HG02885 (cell line): Measurements from ENCODE around the gene FEM1B.
A peak's percentile ranks its signal among the peaks of the same experiment; 100 is the strongest.

ENCODE experiments used
- ATAC-seq: cut with Tn5 transposase; IDR thresholded peaks from one replicate; pipeline ENCODE4 v1.9.1; 2021; ENCODE audit warnings: mild to moderate bottlenecking; ENCODE audit not compliant: unreplicated experiment, poor library complexity

Gene FEM1B

DNA sequence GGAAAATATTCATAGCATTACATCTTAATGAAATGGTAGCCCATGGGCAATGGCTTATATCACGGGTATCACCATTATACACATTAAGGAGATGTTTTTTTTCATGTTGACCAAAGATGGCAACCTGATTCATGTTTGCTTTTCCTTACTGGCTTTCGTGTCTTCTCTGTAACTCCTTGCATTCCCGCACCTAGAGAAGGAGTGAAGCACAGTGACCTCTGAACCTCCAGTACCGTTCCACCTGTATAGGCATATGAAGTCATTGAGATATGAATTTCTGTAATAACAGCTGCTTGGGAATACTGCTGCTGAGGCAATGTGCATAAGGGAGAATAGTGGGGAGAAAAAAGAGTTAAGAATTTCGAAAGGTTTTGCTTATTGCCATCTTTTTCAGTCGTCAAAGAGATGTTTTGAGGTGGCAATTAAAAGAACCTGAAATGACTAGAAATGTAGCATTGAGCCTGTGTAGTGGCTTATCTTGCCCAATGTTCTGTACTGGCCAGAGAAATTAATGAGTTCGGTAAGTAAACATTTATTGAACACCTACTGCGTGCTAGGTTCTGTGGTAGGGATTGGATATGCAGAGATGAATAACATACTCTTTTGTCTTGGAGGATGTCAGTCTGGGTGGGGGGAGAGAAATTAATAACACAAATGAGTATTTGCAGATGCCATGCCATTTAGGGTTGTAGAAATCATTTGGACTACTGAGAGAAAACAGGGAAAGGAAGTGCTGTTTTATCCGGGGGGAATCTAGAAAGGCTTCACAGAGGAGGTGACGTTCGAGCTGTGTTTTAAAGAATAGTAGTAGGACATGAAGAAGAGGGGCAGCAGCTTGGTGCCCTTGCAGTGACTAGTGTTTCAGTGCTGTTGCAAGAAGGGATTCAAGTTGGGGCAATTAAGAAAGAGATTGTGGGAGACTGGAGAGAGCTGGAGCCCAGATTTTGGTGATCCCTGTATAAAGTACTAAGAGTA, 2.5 kb downstream of the FEM1B start:
- no peak for ATAC-seq

DNA sequence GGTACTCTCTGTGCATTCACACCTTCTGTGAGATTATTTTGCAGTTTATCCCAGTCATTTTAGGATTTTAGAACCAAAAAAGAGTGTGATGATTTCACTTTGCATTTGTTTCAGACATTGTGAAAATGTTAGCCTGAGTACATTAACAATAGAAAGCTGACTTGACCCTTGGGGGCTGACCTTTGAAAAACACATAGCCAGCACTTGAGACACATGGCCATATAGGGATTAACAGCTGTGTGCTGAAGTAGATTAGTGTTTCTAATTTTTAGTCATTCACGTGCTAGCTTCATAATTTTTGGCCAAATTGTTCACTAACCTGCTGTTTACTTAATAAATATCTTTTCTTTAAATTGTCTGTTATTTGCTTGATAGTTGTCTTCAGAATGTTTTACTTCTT, 3.5 kb downstream of the FEM1B start:
- ATAC-seq: no peak

DNA sequence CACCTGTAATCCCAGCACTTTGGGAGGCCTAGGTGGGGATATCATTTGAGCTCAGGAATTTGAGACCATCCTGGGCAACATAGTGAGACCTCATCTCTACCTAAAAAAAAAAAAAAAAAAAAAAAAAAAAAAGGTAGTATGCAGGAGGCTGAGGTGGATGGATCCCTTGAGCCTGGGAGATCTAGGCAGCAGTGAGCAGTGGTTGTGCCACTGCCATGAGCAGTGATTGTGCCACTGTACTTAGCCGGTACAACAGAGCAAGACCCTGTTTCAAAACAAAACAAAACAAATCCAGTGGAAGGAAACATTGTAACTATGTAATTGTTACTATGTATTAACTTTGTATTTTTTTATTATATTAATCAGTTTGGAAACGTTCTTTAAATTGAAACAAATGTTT, 5.9 kb downstream of the FEM1B start:
- no peak for ATAC-seq

DNA sequence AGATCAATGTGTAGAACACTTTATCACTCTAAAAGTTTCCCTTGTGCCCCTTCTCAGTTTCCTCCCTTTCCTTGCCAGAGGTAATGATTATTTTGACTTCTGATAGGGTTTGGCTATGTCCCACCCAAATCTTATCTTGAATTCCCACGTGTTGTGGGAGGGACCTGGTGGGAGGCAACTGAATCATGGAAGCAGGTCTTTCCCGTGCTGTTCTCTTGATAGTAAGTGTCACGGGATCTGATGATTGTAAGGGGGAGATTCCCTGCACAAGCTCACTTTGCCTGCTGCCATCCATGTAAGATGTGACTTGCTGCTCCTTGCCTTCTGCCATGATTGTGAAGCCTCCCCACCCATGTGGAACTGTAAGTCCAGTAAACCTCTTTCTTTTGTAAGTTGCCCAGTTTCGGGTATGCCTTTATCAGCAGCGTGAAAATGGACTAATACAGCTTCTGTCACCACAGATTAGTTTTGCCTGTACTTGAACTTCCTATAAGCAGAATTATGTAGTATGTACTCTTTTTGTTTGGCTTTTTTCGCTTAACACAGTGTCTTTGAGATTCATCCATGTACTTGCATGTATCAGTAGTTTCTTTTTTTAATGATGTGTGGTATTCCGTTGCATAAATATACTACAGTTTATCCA, 7.2 kb downstream of the FEM1B start:
- no peak for ATAC-seq

DNA sequence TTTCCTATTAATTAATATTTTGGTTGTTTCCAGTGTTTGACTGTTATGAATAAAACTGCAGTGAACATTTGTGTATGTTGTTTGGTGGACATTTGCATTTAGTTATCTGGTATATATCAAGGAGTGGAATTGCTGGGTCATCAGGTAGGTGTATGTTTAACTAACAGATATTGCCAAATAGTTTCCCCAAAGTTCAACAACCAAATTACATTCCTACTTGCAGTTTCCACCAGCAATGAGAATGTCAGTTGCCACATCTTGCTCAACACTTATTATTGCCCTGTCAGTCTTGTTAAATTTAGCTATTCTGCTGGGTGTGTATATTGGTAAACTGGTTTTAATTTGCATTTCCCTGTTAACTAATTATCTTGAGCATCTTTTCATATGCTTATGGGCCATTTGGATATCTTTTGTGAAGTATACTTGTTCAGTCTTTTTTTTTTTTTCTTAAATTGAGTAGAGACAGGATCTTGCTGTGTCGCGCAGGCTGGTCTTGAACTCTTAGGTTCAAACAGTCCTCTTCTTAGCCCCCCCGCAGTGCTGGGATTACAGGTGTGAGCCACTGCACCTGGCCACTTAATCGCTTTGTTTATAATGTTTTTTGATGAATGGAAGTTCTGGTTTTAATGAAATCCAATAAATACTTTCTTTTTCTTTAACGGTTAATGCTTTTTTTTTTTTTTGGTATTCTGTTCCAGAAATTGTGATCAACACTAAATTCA, 7.9 kb downstream of the FEM1B start:
- no peak for ATAC-seq

DNA sequence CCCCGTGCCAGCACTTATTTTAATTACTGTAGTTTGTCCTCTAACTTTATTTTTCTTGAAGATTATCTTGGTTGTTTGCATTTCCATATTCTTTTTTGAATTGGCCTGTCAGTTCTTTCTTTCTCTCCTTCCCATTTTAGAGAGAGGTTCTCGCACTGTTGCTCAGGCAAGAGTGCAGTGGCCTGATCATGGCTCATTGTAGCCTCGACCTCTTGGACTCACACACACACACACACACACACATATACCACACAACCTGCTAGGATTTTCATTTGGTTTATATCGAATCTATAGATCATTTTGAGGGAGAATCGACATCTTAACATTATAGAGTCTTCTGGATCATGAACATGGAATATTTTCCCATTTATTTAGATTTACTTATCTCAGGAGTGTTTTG, 8.7 kb downstream of the FEM1B start:
- no peak for ATAC-seq

DNA sequence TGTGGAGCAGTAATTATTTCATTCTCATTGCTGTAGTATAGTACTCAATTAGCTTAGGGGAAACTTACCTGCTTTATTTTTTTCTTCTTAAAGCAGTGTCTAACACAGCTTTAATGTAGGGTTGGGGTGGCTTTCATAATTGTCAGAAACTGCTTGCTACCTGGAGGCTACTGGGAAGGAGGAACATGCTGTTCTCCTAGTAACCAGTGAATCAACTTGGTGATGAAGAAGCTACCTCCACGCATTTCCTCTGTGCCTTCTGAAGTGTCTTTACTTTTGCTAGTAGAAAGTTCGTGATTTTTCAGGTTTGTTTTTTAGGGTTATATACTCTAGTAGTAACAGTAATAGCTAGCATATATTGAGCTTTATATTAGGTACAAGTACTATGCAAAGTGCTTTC, 11.5 kb downstream of the FEM1B start:
- no peak for ATAC-seq

DNA sequence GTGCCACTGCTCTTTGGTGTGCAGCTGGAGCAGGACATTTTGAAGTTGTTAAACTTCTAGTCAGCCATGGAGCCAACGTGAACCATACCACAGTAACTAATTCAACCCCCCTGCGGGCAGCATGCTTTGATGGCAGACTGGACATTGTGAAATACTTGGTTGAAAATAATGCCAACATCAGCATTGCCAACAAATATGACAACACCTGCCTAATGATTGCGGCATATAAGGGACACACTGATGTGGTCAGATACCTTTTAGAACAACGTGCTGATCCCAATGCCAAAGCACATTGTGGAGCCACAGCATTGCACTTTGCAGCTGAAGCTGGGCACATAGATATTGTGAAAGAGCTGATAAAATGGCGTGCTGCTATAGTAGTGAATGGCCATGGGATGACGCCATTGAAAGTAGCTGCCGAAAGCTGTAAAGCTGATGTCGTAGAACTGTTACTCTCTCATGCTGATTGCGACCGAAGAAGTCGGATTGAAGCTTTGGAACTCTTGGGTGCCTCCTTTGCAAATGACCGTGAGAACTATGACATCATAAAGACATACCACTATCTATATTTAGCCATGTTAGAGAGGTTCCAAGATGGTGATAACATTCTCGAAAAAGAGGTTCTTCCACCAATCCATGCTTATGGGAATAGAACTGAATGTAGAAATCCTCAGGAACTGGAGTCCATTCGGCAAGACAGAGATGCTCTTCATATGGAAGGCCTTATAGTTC, 12.2 kb downstream of the FEM1B start:
- no peak for ATAC-seq

DNA sequence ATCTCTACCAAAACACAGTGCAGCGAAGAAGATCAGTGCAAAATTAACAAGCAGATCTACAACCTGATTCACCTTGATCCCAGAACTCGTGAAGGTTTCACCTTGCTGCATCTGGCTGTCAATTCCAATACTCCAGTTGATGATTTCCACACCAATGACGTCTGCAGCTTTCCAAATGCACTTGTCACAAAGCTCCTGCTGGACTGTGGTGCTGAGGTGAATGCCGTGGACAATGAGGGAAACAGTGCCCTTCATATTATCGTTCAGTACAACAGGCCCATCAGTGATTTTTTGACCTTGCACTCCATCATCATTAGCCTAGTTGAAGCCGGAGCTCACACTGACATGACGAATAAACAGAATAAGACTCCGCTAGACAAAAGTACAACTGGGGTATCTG, 13.2 kb downstream of the FEM1B start:
- no peak for ATAC-seq

DNA sequence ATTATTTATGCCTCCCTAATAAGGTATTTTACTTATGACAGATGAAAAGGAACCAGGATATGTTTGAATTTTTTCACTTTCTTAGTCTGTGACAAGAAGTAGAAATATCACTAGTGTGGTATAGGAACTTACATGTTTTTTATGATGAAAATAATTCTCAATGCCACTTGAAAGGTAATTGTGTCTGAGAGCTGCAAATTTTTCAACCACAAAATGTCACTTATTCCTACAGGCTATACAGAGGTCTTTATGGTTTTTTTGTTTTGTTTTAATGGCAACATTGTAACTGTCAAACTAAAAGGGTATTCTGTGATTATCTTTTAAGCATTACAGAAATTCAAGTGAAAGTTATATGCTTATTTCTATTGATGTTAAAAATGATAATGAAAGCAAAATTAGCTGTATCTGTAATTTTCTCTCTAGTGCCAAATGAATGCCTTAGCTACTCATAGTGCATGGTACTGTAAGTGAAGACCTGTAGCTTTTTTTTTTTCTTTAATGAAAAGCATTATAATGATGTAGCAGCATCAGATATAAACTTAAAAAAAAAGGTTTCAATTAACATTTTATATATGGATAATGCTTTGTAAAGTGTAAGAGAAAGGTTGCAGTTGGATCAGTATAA, 14.7 kb downstream of the FEM1B start:
- no peak for ATAC-seq

DNA sequence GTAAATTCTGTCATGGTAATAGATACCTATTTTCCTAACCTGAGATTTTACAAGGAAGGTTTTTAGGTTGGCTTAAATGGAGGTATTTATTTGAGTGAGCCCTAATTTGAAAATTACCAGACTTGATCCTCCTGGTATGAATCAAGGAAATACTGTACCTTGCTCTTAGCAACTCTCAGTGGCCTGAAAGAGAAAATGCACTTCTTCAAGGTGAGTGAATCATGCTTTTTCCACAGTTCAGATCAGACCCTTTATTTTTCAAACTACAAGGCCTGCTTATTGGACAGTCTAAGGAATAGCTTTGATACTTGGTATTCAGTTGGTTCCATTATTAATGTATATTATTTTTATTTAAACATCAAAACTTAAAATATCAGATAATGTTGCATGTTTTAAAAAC, 15.4 kb downstream of the FEM1B start:
- ATAC-seq: no peak

DNA sequence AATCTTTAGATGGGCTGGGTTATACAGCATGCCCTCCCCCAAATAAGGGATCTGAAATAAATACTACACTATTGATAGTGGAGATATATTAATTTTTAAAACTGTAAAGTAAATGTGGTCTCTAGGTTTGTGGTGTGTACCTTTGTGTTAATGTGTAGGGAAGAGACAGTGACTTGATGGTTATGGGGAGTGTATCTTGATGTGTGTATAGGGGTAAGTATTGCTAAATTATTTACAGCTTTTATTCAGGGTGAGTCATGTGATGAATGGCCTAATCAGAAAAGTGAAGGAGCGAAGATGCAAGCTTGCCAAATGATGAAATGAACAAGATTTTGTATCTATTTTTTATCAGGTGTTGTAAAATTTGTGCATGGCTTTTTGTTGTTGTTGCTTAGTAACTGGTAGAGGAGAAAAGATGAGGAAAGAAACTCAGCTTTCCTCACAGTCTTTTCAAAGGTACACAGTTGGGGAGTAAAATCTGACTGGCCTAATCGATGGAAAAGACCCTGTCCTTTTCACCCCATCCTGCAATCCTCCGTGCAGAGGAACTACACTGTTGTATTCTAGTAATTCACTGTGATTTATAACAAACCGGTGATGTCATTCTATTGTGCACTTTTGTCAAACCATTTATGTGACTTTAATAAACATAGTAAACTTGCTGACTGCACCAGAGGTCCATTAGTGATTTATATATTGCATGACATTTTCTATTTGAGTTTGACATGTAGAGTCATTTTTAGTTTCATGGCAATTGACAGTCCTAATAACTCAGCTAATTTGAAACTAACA, 17.7 kb downstream of the FEM1B start:
- ATAC-seq: no peak

DNA sequence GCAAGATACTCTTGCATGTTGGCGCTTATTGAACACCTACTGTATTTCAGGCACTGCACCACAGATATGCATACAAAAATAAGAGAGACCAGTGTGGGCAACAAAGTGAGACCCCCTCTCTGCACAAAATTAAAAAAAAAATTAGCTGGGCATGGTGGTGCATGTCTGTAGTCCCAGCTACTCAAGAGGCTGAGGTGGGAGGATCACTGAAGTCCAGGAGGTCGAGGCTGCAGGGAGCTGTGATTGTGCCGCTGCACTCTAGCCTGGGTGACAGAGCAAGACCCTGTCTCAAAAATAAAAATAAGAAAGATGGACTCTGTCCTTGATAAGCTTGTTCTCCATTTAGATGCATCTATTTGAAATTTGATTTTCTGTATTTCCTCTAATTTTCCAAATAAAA, 20.8 kb downstream of the FEM1B start:
- ATAC-seq: no peak

DNA sequence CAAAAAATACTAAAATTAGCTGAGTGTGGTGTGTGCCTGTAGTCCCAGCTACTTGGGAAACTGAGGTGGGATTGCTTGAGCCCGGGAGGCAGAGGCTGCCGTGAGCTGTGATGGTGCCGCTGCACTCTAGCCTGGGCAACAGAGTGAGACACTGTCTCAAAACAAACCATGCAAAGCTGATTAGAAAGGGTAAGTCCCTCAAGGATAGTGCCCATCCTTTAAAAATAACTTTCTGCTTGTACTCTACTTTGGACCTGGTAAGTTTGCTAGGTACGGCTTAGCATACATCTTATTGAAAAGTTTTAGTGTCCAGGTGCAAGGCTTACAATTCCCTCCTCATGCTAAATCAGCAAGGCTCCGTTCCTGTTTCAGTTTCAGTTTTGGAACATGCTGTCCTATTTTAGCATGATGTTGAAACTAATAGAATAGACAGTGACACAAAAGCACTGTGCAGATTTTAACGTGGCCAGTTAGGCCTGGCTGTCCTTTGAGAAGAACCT, 21.4 kb downstream of the FEM1B start:
- ATAC-seq: peak; percentile 86

DNA sequence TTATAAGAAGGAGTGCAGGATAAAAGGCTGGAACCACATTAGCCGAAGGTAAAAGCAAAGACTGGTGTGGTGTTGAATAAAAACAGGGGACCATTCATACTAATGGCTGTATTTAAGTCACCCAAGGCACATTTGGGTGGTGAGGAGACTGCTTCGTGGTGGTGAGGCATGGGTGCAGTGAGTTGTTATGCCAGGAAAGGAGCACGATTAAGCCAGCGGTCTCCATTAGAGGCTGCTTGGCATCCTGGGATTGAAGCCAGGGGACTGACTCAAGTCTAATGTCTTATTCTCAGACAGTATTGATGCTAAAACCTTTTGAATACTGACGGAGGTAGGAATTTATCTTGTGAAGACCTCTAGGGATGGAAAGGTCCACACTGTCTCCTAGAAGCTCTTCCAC, 21.9 kb downstream of the FEM1B start:
- ATAC-seq: peak; percentile 10

DNA sequence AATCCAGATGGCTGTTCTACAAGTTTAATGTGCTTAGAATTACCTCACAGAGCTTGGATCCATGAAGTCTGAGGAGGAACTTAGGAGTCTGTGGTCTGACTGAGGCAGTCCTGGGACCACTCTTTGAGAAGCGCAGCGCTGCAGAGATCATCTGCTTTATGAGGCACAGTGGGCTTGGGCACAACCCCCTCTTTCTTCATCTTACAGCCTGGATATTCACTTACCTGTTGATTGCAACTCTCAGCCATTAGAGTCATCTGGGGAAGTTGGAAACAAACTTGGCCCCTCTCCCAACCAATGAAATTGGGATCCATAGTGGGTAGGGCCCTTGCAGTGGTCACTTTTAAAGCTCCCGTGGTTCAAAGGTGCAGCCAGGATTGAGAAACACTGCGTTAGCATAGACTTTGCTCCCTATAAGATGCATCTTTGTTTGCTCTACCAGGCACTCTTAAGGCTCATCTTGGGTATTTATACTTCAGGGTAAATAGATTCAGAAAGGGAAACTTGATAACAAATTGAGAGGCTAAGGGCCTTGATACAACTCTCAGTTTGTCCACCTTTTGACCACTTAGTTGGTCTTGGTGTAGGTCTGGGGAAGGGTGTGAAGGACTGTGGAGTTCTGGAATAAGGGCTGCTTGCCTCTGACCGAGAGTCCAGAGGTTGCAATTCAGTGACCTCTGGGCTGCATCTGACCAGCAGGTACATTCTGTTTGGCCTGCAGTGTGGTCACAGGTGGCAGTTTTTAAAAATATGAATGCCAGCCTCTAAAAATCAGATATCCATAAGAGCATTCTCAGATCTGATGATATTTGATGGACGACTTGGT, 22.8 kb downstream of the FEM1B start:
- ATAC-seq: no peak

DNA sequence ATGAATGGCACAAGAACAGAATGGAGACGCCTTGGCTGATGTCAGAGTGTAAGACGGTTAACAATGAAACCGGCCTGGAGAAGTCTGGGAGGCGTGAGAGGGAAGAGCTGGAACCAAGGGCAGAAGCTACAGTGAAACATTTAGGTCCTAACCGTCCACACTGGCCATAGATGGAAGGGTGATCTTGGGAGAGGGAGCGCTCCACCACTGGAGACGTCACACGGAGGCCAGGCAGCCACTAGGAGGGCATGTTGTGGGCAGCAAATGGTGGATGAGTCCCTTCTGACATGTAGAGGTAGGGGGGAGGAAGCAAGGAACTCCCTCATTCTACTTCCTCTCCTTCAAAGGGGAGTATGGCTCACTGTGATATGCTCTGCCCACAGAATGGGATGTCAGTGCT, 23.8 kb downstream of the FEM1B start:
- ATAC-seq: no peak

DNA sequence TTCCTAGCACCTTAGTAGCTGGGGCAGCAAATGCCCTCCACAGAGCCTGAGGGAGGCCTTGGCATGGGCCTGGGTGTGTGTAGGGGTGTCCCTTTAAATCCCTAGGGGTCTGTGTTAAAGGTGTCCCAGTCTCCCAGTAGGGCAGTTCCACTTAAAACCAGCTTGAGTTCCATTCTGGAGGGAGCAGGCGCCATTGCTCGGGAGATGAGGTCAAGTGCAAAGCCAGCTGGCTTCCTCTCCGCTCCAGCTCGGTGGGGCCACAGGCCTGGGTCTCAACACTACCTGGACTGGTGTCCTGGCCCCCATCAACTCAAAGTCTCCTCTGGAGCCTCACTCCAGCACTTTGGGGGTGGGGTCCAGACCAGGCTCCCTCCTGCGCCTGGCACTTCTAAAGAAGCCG, 25.2 kb downstream of the FEM1B start:
- no peak for ATAC-seq
